H9 (cell line): ENCODE results near the gene GUCY1A1. TPM values are rescaled to one million over a fixed set of nuclear protein-coding genes. Genes with fewer than 3 reads are reported as not detected.

Experiments
- DNase-seq: peaks from one replicate; pipeline ENCODE4 v3.0.0-alpha.2; 2017
- H2AFZ ChIP-seq: one replicate; pipeline ENCODE4 v1.6.1; 2013; ENCODE audit warnings: mild to moderate bottlenecking, low read length, control low read depth, moderate library complexity
- H2AK5ac ChIP-seq: 2 replicates; pipeline ENCODE4 v1.6.1; 2013; ENCODE audit warnings: low read length, control low read depth, mixed read lengths; ENCODE audit not compliant: insufficient read length
- H2BK120ac ChIP-seq: one replicate; pipeline ENCODE4 v1.6.1; 2013; ENCODE audit warnings: low read depth, mild to moderate bottlenecking, low read length, control low read depth, inconsistent platforms; ENCODE audit not compliant: poor library complexity, severe bottlenecking
- H2BK12ac ChIP-seq: 2 replicates; pipeline ENCODE4 v1.6.1; 2013; ENCODE audit warnings: low read length, control low read depth, mixed read lengths, low read depth; ENCODE audit not compliant: insufficient read length
- H2BK15ac ChIP-seq: 2 replicates; pipeline ENCODE4 v1.6.1; 2013; ENCODE audit warnings: low read depth, low read length, control low read depth
- H2BK20ac ChIP-seq: one replicate; pipeline ENCODE4 v1.6.1; 2013; ENCODE audit warnings: low read depth, mild to moderate bottlenecking, low read length, control low read depth, inconsistent platforms; ENCODE audit not compliant: poor library complexity, severe bottlenecking
- H2BK5ac ChIP-seq: 2 replicates; pipeline ENCODE4 v1.6.1; 2013; ENCODE audit warnings: low read length, control low read depth, mixed read lengths; ENCODE audit not compliant: insufficient read length
- H3K14ac ChIP-seq: 2 replicates; pipeline ENCODE4 v1.6.1; 2013; ENCODE audit warnings: low read length, control low read depth; ENCODE audit not compliant: insufficient read depth
- H3K18ac ChIP-seq: 2 replicates; pipeline ENCODE4 v1.6.1; 2013; ENCODE audit warnings: low read depth, mild to moderate bottlenecking, mixed read lengths, low read length, control low read depth; ENCODE audit not compliant: insufficient read length
- H3K23ac ChIP-seq: 2 replicates; pipeline ENCODE4 v1.6.1; 2013; ENCODE audit warnings: low read length, control low read depth, mixed read lengths, low read depth; ENCODE audit not compliant: insufficient read length
- H3K23me2 ChIP-seq: 2 replicates; pipeline ENCODE4 v1.6.1; 2013; ENCODE audit warnings: low read depth, mild to moderate bottlenecking, mixed read lengths, low read length, control low read depth; ENCODE audit not compliant: insufficient read length, poor library complexity, severe bottlenecking
- H3K27ac ChIP-seq: 2 replicates; pipeline ENCODE4 v1.5.1; 2013; ENCODE audit warnings: low read length, control low read depth, mixed read lengths, low read depth; ENCODE audit not compliant: insufficient read length
- H3K27me3 ChIP-seq: 2 replicates; pipeline ENCODE4 v1.6.1; 2013; ENCODE audit warnings: low read length, control low read depth, inconsistent platforms; ENCODE audit not compliant: insufficient read depth
- H3K4ac ChIP-seq: 2 replicates; pipeline ENCODE4 v1.6.1; 2013; ENCODE audit warnings: low read depth, mild to moderate bottlenecking, control low read depth, inconsistent platforms, low read length, moderate library complexity
- H3K4me1 ChIP-seq: 2 replicates; pipeline ENCODE4 v1.6.1; 2013; ENCODE audit warnings: low read length, control low read depth, inconsistent platforms; ENCODE audit not compliant: insufficient read depth
- H3K4me2 ChIP-seq: 2 replicates; pipeline ENCODE4 v1.6.1; 2013; ENCODE audit warnings: low read length, control low read depth, mixed read lengths; ENCODE audit not compliant: insufficient read length, insufficient read depth
- H3K56ac ChIP-seq: 2 replicates; pipeline ENCODE4 v1.6.1; 2013; ENCODE audit warnings: low read depth, mild to moderate bottlenecking, mixed read lengths, low read length, control low read depth; ENCODE audit not compliant: insufficient read length
- H3K79me1 ChIP-seq: 2 replicates; pipeline ENCODE4 v1.6.1; 2013; ENCODE audit warnings: low read depth, mild to moderate bottlenecking, moderate library complexity, low read length, control low read depth, inconsistent platforms; ENCODE audit not compliant: insufficient read depth, poor library complexity, severe bottlenecking
- H3K79me2 ChIP-seq: 2 replicates; pipeline ENCODE4 v1.6.1; 2013; ENCODE audit warnings: low read length, control low read depth, inconsistent platforms; ENCODE audit not compliant: insufficient read depth
- H3K9ac ChIP-seq: 2 replicates; pipeline ENCODE4 v1.6.1; 2013; ENCODE audit warnings: low read length, control low read depth, mixed read lengths; ENCODE audit not compliant: insufficient read length; ENCODE audit errors: extremely low read depth
- H3K9me3 ChIP-seq: one replicate; pipeline ENCODE4 v1.6.1; 2013; ENCODE audit warnings: low read depth, low read length, inconsistent platforms; ENCODE audit not compliant: control insufficient read depth
- H3T11ph ChIP-seq: one replicate; pipeline ENCODE4 v1.6.1; 2013; ENCODE audit warnings: mild to moderate bottlenecking, low read length, control low read depth, inconsistent platforms
- H4K20me1 ChIP-seq: one replicate; pipeline ENCODE4 v1.6.1; 2013; ENCODE audit not compliant: control insufficient read depth, insufficient read length, insufficient read depth
- H4K5ac ChIP-seq: 2 replicates; pipeline ENCODE4 v1.6.1; 2013; ENCODE audit warnings: low read depth, mild to moderate bottlenecking, mixed read lengths, low read length, control low read depth; ENCODE audit not compliant: insufficient read length
- H4K8ac ChIP-seq: replicated peaks from 2 replicates; pipeline ENCODE4 v1.6.1; 2013; ENCODE audit warnings: low read length, control low read depth, mixed read lengths, low read depth; ENCODE audit not compliant: insufficient read length
- H4K91ac ChIP-seq: 2 replicates; pipeline ENCODE4 v1.6.1; 2013; ENCODE audit warnings: low read depth, mild to moderate bottlenecking, moderate library complexity, mixed read lengths, low read length, control low read depth; ENCODE audit not compliant: insufficient read length
- H3K27ac Mint-ChIP-seq, 3 experiments: 2 replicates in 2 of 3; 3 replicates in 1 of 3; pipeline ENCODE4 v1.8.0; 2020 to 2021; ENCODE audit warnings: mixed read lengths in 3 of 3, mild to moderate bottlenecking in 1 of 3, moderate library complexity in 1 of 3
- H3K27me3 Mint-ChIP-seq: 2 replicates; pipeline ENCODE4 v1.8.0; 2021; ENCODE audit warnings: low read depth, mild to moderate bottlenecking, moderate library complexity, mixed read lengths
- H3K36me3 Mint-ChIP-seq, 3 experiments: 2 replicates in 2 of 3; 3 replicates in 1 of 3; pipeline ENCODE4 v1.8.0; 2020 to 2021; ENCODE audit warnings: low read depth in 3 of 3, mixed read lengths in 3 of 3; ENCODE audit not compliant: insufficient read depth in 1 of 3
- H3K4me1 Mint-ChIP-seq, 2 experiments: 2 replicates each; pipeline ENCODE4 v1.8.0; 2020; ENCODE audit warnings: mixed read lengths in 2 of 2
- H3K4me3 Mint-ChIP-seq, 2 experiments: 2 replicates in 1 of 2; 3 replicates in 1 of 2; pipeline ENCODE4 v1.8.0; 2020 to 2021; ENCODE audit warnings: mild to moderate bottlenecking in 2 of 2, mixed read lengths in 2 of 2, moderate library complexity in 1 of 2
- H3K9me3 Mint-ChIP-seq, 2 experiments: 2 replicates in 1 of 2; 3 replicates in 1 of 2; pipeline ENCODE4 v1.8.0; 2020; ENCODE audit warnings: mild to moderate bottlenecking in 2 of 2, mixed read lengths in 2 of 2, moderate library complexity in 1 of 2
- CTCF ChIP-seq: fragments of 200-600 bp; sonication (generic); conservative IDR thresholded peaks from 3 replicates; pipeline ENCODE4 v1.8.0; 2021; ENCODE audit warnings: antibody characterized with exemption, mild to moderate bottlenecking
- total RNA-seq: library from RNA; stranded (reverse); gene quantifications from 2 replicates; pipeline ENCODE4 v1.2.1, GENCODE V29; 2021

The GUCY1A1 gene
- total RNA-seq, 1 experiment from 2014 or later: not detected

DNA sequence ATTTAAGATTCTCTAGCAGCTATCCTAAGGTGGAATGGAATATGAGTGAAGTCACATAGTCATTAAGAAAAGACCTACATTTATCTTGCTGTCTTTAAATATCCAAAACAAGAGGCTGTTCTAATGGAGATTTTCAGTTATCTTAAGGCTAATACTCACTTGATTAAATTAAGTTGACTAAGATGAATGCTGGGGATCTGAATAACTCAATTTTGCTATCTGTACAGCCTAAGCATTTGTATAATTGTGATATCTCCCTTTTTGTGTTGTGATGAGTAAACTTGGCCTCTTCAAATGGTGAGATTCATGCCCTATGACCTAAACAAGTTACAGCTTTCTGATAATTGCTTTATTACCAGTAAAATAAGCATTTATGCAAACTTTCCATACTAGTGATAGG lies 13.6 kb upstream of the GUCY1A1 start:
- no peaks in the 10 kb centered on the region for H4K20me1 ChIP-seq
- no peak overlapping the region for H2BK120ac ChIP-seq
- H3K23ac ChIP-seq: no peak overlapping the region
- H3K27ac ChIP-seq: no peak overlapping the region
- no peak overlapping the region for H3K4me3 Mint-ChIP-seq
- no peak overlapping the region for H3K14ac ChIP-seq
- no peaks in the 10 kb centered on the region for H3K79me1 ChIP-seq
- no peak overlapping the region for H2BK15ac ChIP-seq
- H2AFZ ChIP-seq: no peak overlapping the region
- no peak overlapping the region for H3K9ac ChIP-seq
- peaks cover 4% of the 10 kb centered on the region; the same call in 1 of the 2 replicates for H3K4me1 ChIP-seq
- H3K9me3 ChIP-seq: no peaks in the 10 kb centered on the region
- H2BK12ac ChIP-seq: no peak overlapping the region
- no peak overlapping the region for H4K5ac ChIP-seq
- no peak overlapping the region for H4K8ac ChIP-seq
- no peaks in the 10 kb centered on the region for H3K27me3 ChIP-seq
- peaks cover 33% of the 10 kb centered on the region for H3K27me3 Mint-ChIP-seq
- H2BK5ac ChIP-seq: no peak overlapping the region
- H3T11ph ChIP-seq: no peak overlapping the region
- H4K91ac ChIP-seq: no peak overlapping the region
- no peak overlapping the region for H3K56ac ChIP-seq
- H3K4ac ChIP-seq: no peak overlapping the region
- no peak overlapping the region for H2AK5ac ChIP-seq
- no peak overlapping the region for H2BK20ac ChIP-seq
- H3K9me3 Mint-ChIP-seq: no peaks in the 10 kb centered on the region; a peak in 3 of 5 replicates
- no peaks in the 10 kb centered on the region for H3K79me2 ChIP-seq
- H3K4me1 Mint-ChIP-seq: 0 out of 4 replicates have a peak, but pooled peaks cover 0 to 4% of the 10 kb centered on the region in 2 experiments
- no peak overlapping the region for H3K18ac ChIP-seq
- DNase-seq: no peak
- no peak for TF ChIP-seq CTCF
- no peaks in the 10 kb centered on the region for H3K23me2 ChIP-seq
- H3K27ac Mint-ChIP-seq: no peak overlapping the region
- no peaks in the 10 kb centered on the region for H3K36me3 Mint-ChIP-seq
- H3K4me2 ChIP-seq: no peak overlapping the region
